HEK293 (cell line): ENCODE results near the gene FGA.
A peak's percentile ranks its signal among the peaks of the same experiment; 100 is the strongest.

Experiments used
- GLI2 ChIP-seq: fragments of 450-650 bp; formaldehyde crosslinking; IDR thresholded peaks from 2 replicates; pipeline ENCODE4; 2017; ENCODE audit warnings: missing biosample characterization, missing genetic modification characterization, low read depth, borderline replicate concordance
- OSR2 ChIP-seq: fragments of 450-650 bp; formaldehyde crosslinking; IDR thresholded peaks from 2 replicates; pipeline ENCODE4 v1.5.1; 2016; ENCODE audit warnings: missing biosample characterization, missing genetic modification characterization
- ZBTB48 ChIP-seq: fragments of 450-650 bp; formaldehyde crosslinking; IDR thresholded peaks from 2 replicates; pipeline ENCODE4 v1.5.1; 2016; ENCODE audit warnings: missing biosample characterization, missing genetic modification characterization
- ZIC2 ChIP-seq: fragments of 450-650 bp; formaldehyde crosslinking; IDR thresholded peaks from 2 replicates; pipeline ENCODE4 v1.5.1; 2016; ENCODE audit warnings: missing biosample characterization, missing genetic modification characterization
- ZNF10 ChIP-seq: fragments of 450-650 bp; formaldehyde crosslinking; IDR thresholded peaks from 2 replicates; pipeline ENCODE4 v1.5.1; 2017; ENCODE audit warnings: missing biosample characterization, missing genetic modification characterization
- ZNF280D ChIP-seq: fragments of 450-650 bp; formaldehyde crosslinking; IDR thresholded peaks from 2 replicates; pipeline ENCODE4 v1.5.1; 2016; ENCODE audit warnings: missing biosample characterization, missing genetic modification characterization
- ZNF292 ChIP-seq: fragments of 450-650 bp; formaldehyde crosslinking; IDR thresholded peaks from 2 replicates; pipeline ENCODE4 v1.5.1; 2016; ENCODE audit warnings: low read depth, missing biosample characterization, missing genetic modification characterization, borderline replicate concordance
- ZNF341 ChIP-seq: fragments of 450-650 bp; formaldehyde crosslinking; IDR thresholded peaks from 2 replicates; pipeline ENCODE4; 2016; ENCODE audit warnings: low read depth, missing biosample characterization, missing genetic modification characterization
- ZNF544 ChIP-seq: fragments of 450-650 bp; formaldehyde crosslinking; IDR thresholded peaks from 2 replicates; pipeline ENCODE4 v1.5.0; 2017; ENCODE audit warnings: missing biosample characterization, missing genetic modification characterization
- ZNF571 ChIP-seq: fragments of 450-650 bp; formaldehyde crosslinking; IDR thresholded peaks from 2 replicates; pipeline ENCODE4 v1.5.0; 2017; ENCODE audit warnings: missing biosample characterization, missing genetic modification characterization
- ZNF600 ChIP-seq: fragments of 450-650 bp; formaldehyde crosslinking; IDR thresholded peaks from 2 replicates; pipeline ENCODE4 v1.5.1; 2016; ENCODE audit warnings: missing biosample characterization, missing genetic modification characterization
- ZNF660 ChIP-seq: fragments of 450-650 bp; IDR thresholded peaks from 2 replicates; pipeline ENCODE4 v1.5.1; 2018; ENCODE audit warnings: missing biosample characterization, mild to moderate bottlenecking, missing genetic modification characterization
- ZNF777 ChIP-seq: fragments of 450-650 bp; formaldehyde crosslinking; IDR thresholded peaks from 2 replicates; pipeline ENCODE4 v1.5.1; 2017; ENCODE audit warnings: missing biosample characterization, missing genetic modification characterization, borderline replicate concordance
- ZNF830 ChIP-seq: fragments of 450-650 bp; IDR thresholded peaks from 2 replicates; pipeline ENCODE4 v1.5.0; 2018; ENCODE audit warnings: missing biosample characterization, missing genetic modification characterization, low read depth, mild to moderate bottlenecking, moderate library complexity
- ZSCAN23 ChIP-seq: fragments of 450-650 bp; formaldehyde crosslinking; IDR thresholded peaks from 2 replicates; pipeline ENCODE4 v1.5.1; 2016; ENCODE audit warnings: missing biosample characterization, missing genetic modification characterization
- TF ChIP-seq, protein P1 (sequence below): fragments of 450-650 bp; formaldehyde crosslinking; IDR thresholded peaks from 2 replicates; pipeline ENCODE4 v1.5.1; 2017; ENCODE audit warnings: missing biosample characterization, missing genetic modification characterization
- TF ChIP-seq, protein P2 (sequence below): fragments of 450-650 bp; formaldehyde crosslinking; IDR thresholded peaks from 2 replicates; pipeline ENCODE4 v1.5.1; 2016; ENCODE audit warnings: missing biosample characterization, missing genetic modification characterization
- TF ChIP-seq, protein P3 (sequence below): fragments of 450-650 bp; formaldehyde crosslinking; IDR thresholded peaks from 2 replicates; pipeline ENCODE4 v1.5.1; 2016; ENCODE audit warnings: missing biosample characterization, missing genetic modification characterization, borderline replicate concordance

FGA gene

DNA sequence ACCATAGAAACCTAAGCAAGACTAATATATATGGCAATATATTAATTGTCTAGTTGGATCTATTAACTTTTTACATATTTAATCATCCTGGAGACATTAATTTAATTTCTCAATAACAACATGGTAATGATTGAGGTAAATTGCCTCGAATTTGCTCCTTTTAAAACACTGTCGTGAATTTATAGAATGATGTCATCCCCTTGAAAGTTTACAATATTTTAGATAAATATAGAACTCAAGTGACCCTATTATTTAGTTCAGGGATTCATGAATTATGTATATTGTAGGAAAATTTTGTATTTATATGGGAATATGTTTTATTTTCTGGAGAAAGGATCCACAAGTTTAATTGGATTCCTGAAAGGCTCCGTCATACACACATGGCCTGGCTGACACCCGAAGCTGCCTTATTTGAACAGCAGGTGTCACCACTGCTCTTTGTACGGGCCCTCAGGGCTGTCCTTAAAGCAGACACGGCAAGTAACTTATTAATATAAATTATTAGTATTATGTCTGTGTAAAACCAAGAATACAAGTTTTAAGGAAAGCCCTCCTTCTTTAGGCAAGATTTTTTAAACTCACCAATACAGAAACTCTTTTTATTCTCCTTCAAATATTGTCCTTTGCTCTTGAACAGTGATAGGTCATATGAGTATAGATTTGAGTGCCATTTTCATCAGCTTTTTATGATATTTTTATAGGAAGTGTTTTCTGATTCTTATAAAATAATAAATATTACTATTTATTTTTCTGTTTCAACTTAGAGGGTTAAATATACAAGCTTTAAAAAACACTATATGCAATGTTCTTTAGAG, 38.5 kb downstream of the FGA start (continued):
- no peak for TF ChIP-seq ZNF280D (tag by site-specific recombination)
- TF ChIP-seq, protein P1, sequence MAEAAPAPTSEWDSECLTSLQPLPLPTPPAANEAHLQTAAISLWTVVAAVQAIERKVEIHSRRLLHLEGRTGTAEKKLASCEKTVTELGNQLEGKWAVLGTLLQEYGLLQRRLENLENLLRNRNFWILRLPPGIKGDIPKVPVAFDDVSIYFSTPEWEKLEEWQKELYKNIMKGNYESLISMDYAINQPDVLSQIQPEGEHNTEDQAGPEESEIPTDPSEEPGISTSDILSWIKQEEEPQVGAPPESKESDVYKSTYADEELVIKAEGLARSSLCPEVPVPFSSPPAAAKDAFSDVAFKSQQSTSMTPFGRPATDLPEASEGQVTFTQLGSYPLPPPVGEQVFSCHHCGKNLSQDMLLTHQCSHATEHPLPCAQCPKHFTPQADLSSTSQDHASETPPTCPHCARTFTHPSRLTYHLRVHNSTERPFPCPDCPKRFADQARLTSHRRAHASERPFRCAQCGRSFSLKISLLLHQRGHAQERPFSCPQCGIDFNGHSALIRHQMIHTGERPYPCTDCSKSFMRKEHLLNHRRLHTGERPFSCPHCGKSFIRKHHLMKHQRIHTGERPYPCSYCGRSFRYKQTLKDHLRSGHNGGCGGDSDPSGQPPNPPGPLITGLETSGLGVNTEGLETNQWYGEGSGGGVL, result no peak
- no peak for TF ChIP-seq OSR2 (tag by site-specific recombination)
- TF ChIP-seq ZNF571 (tag by site-specific recombination), result no peak
- TF ChIP-seq ZSCAN23, result no peak
- no peak for TF ChIP-seq ZNF544 (tag by site-specific recombination)
- no peak for TF ChIP-seq ZNF292 (tag by site-specific recombination)
- no peak for TF ChIP-seq ZIC2 (tag by site-specific recombination)
- no peak for TF ChIP-seq ZBTB48 (tag by site-specific recombination)
- no peak for TF ChIP-seq GLI2
- TF ChIP-seq ZNF10 (tag by site-specific recombination), result no peak
- TF ChIP-seq, protein P2, sequence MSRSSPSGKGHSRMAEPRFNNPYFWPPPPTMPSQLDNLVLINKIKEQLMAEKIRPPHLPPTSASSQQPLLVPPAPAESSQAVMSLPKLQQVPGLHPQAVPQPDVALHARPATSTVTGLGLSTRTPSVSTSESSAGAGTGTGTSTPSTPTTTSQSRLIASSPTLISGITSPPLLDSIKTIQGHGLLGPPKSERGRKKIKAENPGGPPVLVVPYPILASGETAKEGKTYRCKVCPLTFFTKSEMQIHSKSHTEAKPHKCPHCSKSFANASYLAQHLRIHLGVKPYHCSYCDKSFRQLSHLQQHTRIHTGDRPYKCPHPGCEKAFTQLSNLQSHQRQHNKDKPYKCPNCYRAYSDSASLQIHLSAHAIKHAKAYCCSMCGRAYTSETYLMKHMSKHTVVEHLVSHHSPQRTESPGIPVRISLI (tag by site-specific recombination), result no peak
- no peak for TF ChIP-seq ZNF341 (tag by site-specific recombination)
- TF ChIP-seq, protein P3, sequence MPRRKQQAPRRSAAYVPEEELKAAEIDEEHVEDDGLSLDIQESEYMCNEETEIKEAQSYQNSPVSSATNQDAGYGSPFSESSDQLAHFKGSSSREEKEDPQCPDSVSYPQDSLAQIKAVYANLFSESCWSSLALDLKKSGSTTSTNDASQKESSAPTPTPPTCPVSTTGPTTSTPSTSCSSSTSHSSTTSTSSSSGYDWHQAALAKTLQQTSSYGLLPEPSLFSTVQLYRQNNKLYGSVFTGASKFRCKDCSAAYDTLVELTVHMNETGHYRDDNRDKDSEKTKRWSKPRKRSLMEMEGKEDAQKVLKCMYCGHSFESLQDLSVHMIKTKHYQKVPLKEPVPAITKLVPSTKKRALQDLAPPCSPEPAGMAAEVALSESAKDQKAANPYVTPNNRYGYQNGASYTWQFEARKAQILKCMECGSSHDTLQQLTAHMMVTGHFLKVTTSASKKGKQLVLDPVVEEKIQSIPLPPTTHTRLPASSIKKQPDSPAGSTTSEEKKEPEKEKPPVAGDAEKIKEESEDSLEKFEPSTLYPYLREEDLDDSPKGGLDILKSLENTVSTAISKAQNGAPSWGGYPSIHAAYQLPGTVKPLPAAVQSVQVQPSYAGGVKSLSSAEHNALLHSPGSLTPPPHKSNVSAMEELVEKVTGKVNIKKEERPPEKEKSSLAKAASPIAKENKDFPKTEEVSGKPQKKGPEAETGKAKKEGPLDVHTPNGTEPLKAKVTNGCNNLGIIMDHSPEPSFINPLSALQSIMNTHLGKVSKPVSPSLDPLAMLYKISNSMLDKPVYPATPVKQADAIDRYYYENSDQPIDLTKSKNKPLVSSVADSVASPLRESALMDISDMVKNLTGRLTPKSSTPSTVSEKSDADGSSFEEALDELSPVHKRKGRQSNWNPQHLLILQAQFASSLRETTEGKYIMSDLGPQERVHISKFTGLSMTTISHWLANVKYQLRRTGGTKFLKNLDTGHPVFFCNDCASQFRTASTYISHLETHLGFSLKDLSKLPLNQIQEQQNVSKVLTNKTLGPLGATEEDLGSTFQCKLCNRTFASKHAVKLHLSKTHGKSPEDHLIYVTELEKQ (tag by site-specific recombination), result no peak
- TF ChIP-seq ZNF660 (tag by site-specific recombination), result 0 out of 2 replicates have a peak, but pooled peaks have one; percentile 38
- TF ChIP-seq ZNF777, result no peak
- no peak for TF ChIP-seq ZNF600 (tag by site-specific recombination)
- no peak for TF ChIP-seq ZNF830 (tag by site-specific recombination)
